T-cell (primary cell): ENCODE data around the gene TMCO4. TPM values are rescaled to one million over a fixed set of nuclear protein-coding genes. Genes with fewer than 3 reads are reported as not detected.

ENCODE experiments used
- ATAC-seq, 4 experiments: fragments of 200-7000 bp in 3 of 4; fragments of 150-1000 bp in 1 of 4; cut with Tn5 transposase; replicated peaks in 1 of 4; 1 replicate in 3 of 4; 2 replicates in 1 of 4; pipeline ENCODE4 v1.10.0; 2021; ENCODE audit warnings: moderate library complexity in 3 of 4, mild to moderate bottlenecking in 2 of 4, moderate number of reproducible peaks in 1 of 4
- CTCF ChIA-PET, 2 donors: fragments of 300-600 bp; sonication (Branson Sonifier 250); formaldehyde crosslinking; loops; one replicate each; lab custom pipeline; 2022; ENCODE audit warnings: antibody characterized with exemption in 2 of 2; lab: Charles Lee
- POLR2A ChIA-PET, 2 donors: fragments of 300-600 bp; sonication (Branson Sonifier 250); formaldehyde crosslinking; loops; one replicate each; lab custom pipeline; 2022; ENCODE audit warnings: antibody characterized with exemption in 2 of 2; lab: Charles Lee
- DNase-seq, 35 experiments: peaks; one replicate each; pipeline versions ENCODE4 v3.0.0 to v3.0.0-alpha.2; 2013 to 2023
- H3K27ac ChIP-seq: one replicate; pipeline ENCODE4 v1.5.1; 2013; ENCODE audit warnings: low read length
- H3K27me3 ChIP-seq, 2 experiments: replicated peaks in 1 of 2; 1 replicate in 1 of 2; 2 replicates in 1 of 2; pipeline versions ENCODE4 v1.6.1 to v1.7.0; 2013; ENCODE audit warnings: low read length in 1 of 2, mixed read lengths in 1 of 2; ENCODE audit not compliant: control insufficient read depth in 2 of 2, insufficient read depth in 2 of 2; ENCODE audit errors: extremely low read depth in 1 of 2
- H3K36me3 ChIP-seq, 2 donors: 1 replicate in 1 of 2; 2 replicates in 1 of 2; pipeline versions ENCODE4 v1.6.1 to v1.7.0; 2013; ENCODE audit warnings: low read length in 1 of 2; ENCODE audit not compliant: control insufficient read depth in 2 of 2, insufficient read depth in 1 of 2; ENCODE audit errors: extremely low read depth in 1 of 2
- H3K4me1 ChIP-seq, 2 experiments: 1 replicate in 1 of 2; 2 replicates in 1 of 2; pipeline versions ENCODE4 v1.6.1 to v1.7.0; 2013; ENCODE audit warnings: low read length in 2 of 2, mixed read lengths in 1 of 2; ENCODE audit not compliant: insufficient read depth in 2 of 2, control insufficient read depth in 1 of 2; ENCODE audit errors: extremely low read depth in 1 of 2
- H3K4me3 ChIP-seq, 2 donors: 1 replicate in 1 of 2; 2 replicates in 1 of 2; pipeline versions ENCODE4 v1.5.1 to v1.7.0; 2013; ENCODE audit warnings: mild to moderate bottlenecking in 2 of 2, low read length in 1 of 2, moderate library complexity in 1 of 2; ENCODE audit not compliant: control insufficient read depth in 1 of 2; ENCODE audit errors: extremely low read depth in 1 of 2
- H3K9me3 ChIP-seq: 2 replicates; pipeline ENCODE4 v1.7.0; 2013
- H3K27ac Mint-ChIP-seq, 2 donors: one replicate each; pipeline ENCODE4 v1.8.0; 2020 to 2021; ENCODE audit warnings: mild to moderate bottlenecking in 2 of 2, mixed read lengths in 2 of 2
- H3K27me3 Mint-ChIP-seq, 2 donors: one replicate each; pipeline ENCODE4 v1.8.0; 2021 to 2022; ENCODE audit warnings: mixed read lengths in 2 of 2
- H3K36me3 Mint-ChIP-seq: one replicate; pipeline ENCODE4 v1.8.0; 2021; ENCODE audit warnings: mixed read lengths
- H3K4me1 Mint-ChIP-seq, 3 donors: one replicate each; pipeline ENCODE4 v1.8.0; 2020 to 2022; ENCODE audit warnings: mixed read lengths in 3 of 3, mild to moderate bottlenecking in 1 of 3
- H3K4me3 Mint-ChIP-seq, 3 donors: one replicate each; pipeline ENCODE4 v1.8.0; 2020 to 2022; ENCODE audit warnings: mild to moderate bottlenecking in 3 of 3, mixed read lengths in 3 of 3, moderate library complexity in 3 of 3
- H3K9me3 Mint-ChIP-seq, 3 donors: one replicate each; pipeline ENCODE4 v1.8.0; 2020 to 2022; ENCODE audit warnings: mixed read lengths in 3 of 3
- WGBS: methylation state at CpG from one replicate; pipeline ENCODE4 v1.1.5; 2013; ENCODE audit warnings: missing lambda C conversion rate; ENCODE audit not compliant: insufficient coverage; 5-methylcytosine and 5-hydroxymethylcytosine counted together
- total RNA-seq, 35 experiments: library from RNA in 6 of 35; stranded (reverse) in 6 of 35; fragments of 120-200 nt in 1 of 35; gene quantifications; one replicate each; pipeline versions ENCODE4 v1.2.1 to v1.2.4 and lab custom pipeline; 2013 to 2026

TMCO4 gene
- total RNA-seq, 5 donors from 2014 or later (not counting 1 experiment from before 2014, with no cell fraction given): 17.2 to 29.2 (median 22.3) TPM

DNA sequence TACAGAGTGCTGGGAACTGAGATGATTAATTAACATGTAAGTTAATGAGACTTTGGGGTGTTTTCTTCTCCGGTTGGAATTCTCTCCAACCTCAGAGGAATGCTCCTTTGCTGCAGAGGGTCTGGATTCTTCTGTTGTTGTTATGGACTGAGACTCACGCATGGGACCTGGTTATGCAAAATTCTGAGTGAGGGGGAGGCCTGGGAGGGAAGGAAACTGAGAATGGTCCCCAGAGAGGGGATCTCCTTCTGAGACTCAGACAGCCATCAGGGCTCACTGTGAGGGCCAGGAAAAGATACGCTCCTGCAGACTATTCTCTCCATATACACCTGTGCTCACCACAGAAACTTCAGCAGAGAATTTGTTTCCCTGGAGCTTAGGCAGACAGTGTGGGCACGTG is 78.7 kb downstream of the TMCO4 start:
- Mint-ChIP-seq H3K4me3 (no peak overlapping the region), H3K27me3 (no peaks in the 10 kb centered on the region), H3K36me3 (peaks cover 22% of the 10 kb centered on the region), H3K4me1 (no peaks in the 10 kb centered on the region), H3K9me3 (no peaks in the 10 kb centered on the region), H3K27ac (peak overlapping the region in 1 of 2 donors; percentile 18)
- ATAC-seq (no peak), DNase-seq (no peak)
- WGBS: 75% methylated on average over 1 of the region's 4 CpGs
- ChIA-PET POLR2A (no interaction called here), CTCF (no interaction called here)
- Histone ChIP-seq H3K27me3 (no peaks in the 10 kb centered on the region), H3K9me3 (no peaks in the 10 kb centered on the region), H3K4me1 (no peaks in the 10 kb centered on the region), H3K36me3 (peaks cover 0 to 12% of the 10 kb centered on the region in 2 donors), H3K4me3 (no peak overlapping the region), H3K27ac (no peak overlapping the region)

DNA sequence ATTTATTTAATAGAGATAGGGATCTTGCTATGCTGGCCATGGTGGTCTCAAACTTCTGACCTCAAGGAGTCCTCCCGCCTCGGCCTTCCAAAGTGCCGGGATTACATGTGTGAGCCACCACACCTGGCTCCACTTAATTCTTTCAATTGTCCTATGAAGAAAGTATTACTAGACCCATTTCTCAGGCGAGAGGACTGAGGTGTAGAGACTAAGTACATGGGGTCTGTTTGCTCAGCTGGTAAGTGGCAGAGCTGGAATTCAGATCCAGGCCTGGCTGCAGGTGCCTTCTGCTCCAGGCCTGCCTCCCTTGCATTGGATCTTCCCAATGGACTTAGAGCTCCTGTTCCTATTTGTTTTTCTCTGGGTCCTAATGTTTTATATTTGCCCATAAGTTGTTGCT is 79.5 kb downstream of the TMCO4 start:
- no peak overlapping the region for H3K27ac ChIP-seq
- no peak overlapping the region for H3K4me3 ChIP-seq
- H3K4me1 Mint-ChIP-seq: peaks cover 3 to 7% (median 5%) of the 10 kb centered on the region in 3 donors
- no peaks in the 10 kb centered on the region for H3K27me3 Mint-ChIP-seq
- ChIA-PET CTCF (no interaction called here), POLR2A (no interaction called here)
- H3K4me3 Mint-ChIP-seq: no peak overlapping the region
- no CpG with 5 or more reads among the region's 4 CpGs for WGBS
- peaks cover 16% of the 10 kb centered on the region for H3K36me3 Mint-ChIP-seq
- H3K9me3 ChIP-seq: no peaks in the 10 kb centered on the region
- no peak for ATAC-seq
- peaks cover 0 to 4% of the 10 kb centered on the region in 2 experiments for H3K4me1 ChIP-seq
- H3K9me3 Mint-ChIP-seq: no peaks in the 10 kb centered on the region
- no peak overlapping the region for H3K27ac Mint-ChIP-seq
- peaks cover 0 to 7% of the 10 kb centered on the region in 2 donors for H3K36me3 ChIP-seq
- H3K27me3 ChIP-seq: no peaks in the 10 kb centered on the region
- DNase-seq: no peak

DNA sequence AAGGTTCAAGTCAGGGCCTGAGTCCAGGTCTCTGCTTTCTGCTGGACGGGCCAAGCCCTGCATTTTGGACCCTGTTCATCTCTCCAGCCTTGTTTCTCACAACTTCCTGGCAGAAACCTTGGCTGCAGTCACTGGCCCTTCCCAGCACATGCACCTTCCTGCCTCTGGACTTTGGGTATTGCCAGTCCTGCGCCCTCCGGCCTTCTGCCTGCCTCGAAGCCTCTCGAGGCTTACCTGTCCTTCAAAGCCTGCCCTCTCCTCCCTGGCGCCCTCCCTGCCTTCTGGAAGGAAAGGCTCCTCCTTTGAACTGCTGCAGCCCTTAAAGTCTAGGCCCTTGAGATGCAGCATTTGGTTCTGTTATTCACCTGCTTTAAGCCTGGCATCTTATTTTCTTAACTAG is 82.2 kb downstream of the TMCO4 start:
- DNase-seq (no peak), ATAC-seq (no peak)
- POLR2A ChIA-PET: no interaction called here
- Mint-ChIP-seq H3K4me1 (peaks cover 3 to 7% (median 5%) of the 10 kb centered on the region in 3 donors), H3K27me3 (no peaks in the 10 kb centered on the region), H3K36me3 (peaks cover 20% of the 10 kb centered on the region), H3K4me3 (no peak overlapping the region), H3K27ac (no peak overlapping the region), H3K9me3 (no peaks in the 10 kb centered on the region)
- Histone ChIP-seq H3K36me3 (no peaks in the 10 kb centered on the region), H3K4me3 (no peak overlapping the region), H3K27ac (no peak overlapping the region), H3K4me1 (peaks cover 0 to 4% of the 10 kb centered on the region in 2 experiments), H3K9me3 (no peaks in the 10 kb centered on the region), H3K27me3 (no peaks in the 10 kb centered on the region)
- WGBS: 94% methylated on average over 6 of the region's 6 CpGs
- CTCF ChIA-PET: no interaction called here

DNA sequence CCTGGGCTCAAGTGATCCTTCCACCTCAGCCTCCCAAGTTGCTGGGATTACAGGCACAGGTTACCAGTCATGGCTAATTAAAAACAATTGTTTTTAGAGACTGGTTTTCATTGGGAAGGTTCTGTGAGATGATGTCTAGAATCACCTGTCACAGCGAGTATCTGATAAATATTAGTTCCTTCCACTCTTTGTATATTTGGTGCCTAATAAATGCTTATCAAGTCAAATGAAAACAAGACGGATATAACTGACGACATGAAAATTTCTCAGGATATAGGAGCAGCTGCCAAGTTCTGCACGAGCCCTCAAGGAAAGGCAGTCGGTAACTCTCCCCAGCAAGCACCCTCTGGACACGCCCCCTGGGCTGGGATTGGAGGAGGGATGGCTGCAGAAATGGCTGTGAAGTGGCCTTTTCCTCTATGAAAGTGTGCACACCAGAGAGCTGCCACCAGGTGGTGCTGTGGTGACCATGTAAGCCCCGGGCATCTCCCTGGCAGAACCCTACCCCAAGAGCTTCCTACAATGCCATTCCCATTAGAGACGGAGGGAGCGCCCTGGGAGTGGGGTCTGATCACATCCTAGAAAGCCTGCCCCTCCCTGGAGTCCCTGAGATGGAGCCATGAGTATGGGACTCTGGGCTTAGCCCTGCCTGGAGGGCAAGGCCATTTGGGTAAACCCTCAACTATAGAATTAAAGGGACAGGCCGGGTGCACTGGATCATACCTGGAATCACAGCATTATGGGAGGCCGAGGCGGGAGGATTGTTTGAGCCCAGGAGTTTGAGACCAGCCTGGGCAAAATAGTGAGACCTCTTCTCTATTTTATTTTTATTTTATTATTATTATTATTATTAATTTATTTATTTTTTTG is 84.1 kb downstream of the TMCO4 start:
- Histone ChIP-seq H3K27ac (no peak overlapping the region), H3K9me3 (no peaks in the 10 kb centered on the region), H3K4me3 (no peak overlapping the region), H3K36me3 (no peaks in the 10 kb centered on the region), H3K4me1 (peaks cover 0 to 10% of the 10 kb centered on the region in 2 experiments), H3K27me3 (no peaks in the 10 kb centered on the region)
- ATAC-seq (peak; percentile 90 to 97 (median 92)), DNase-seq (peak; percentile 54 to 89 (median 75))
- Mint-ChIP-seq H3K27ac (no peak overlapping the region), H3K4me3 (no peak overlapping the region), H3K36me3 (peaks cover 24% of the 10 kb centered on the region), H3K9me3 (no peaks in the 10 kb centered on the region), H3K27me3 (no peaks in the 10 kb centered on the region), H3K4me1 (peaks cover 7 to 15% (median 11%) of the 10 kb centered on the region in 3 donors)
- WGBS: 100% methylated on average over 3 of the region's 12 CpGs
- POLR2A ChIA-PET: interaction anchor here in 1 of 2 donors (0.6 kb wide), 1 partner anchor 85 kb away, joined by 5 read pairs; no protein-coding TSS in a partner anchor
- CTCF ChIA-PET: interaction anchor here (0.6 to 1.0 kb wide), 3 partner anchors 34 to 91 kb away, joined by 3 read pairs; no protein-coding TSS in a partner anchor

DNA sequence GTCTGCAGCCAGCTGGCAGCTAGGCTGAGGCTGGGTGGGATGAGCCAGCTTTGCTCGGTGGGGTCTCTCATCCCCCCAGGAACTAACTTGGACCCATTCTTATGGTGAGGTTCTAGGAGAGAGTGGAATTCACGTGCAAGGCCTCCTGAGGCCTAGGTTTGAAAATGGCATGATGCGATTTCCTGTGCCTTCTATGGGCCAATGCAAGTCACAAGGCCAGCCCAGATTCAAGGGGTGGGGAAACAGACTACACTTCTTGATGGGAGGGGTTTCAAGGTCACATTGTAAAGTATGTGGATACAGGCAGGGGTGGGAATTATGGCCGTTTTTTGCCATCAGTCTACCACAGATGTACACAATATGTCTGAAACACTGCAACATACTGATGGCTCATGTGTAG is 86.8 kb downstream of the TMCO4 start:
- Mint-ChIP-seq H3K4me3 (no peak overlapping the region), H3K27ac (no peak overlapping the region), H3K4me1 (peaks cover 11 to 18% (median 12%) of the 10 kb centered on the region in 3 donors), H3K36me3 (peaks cover 27% of the 10 kb centered on the region), H3K9me3 (no peaks in the 10 kb centered on the region), H3K27me3 (no peaks in the 10 kb centered on the region)
- POLR2A ChIA-PET: interaction anchor here in 1 of 2 donors (0.6 kb wide), 1 partner anchor 111 kb away, joined by 5 read pairs; no protein-coding TSS in a partner anchor
- Histone ChIP-seq H3K9me3 (no peaks in the 10 kb centered on the region), H3K27me3 (no peaks in the 10 kb centered on the region), H3K4me1 (peaks cover 0 to 10% of the 10 kb centered on the region in 2 experiments), H3K4me3 (no peak overlapping the region), H3K36me3 (no peaks in the 10 kb centered on the region), H3K27ac (no peak overlapping the region)
- ATAC-seq (no peak), DNase-seq (no peak)
- CTCF ChIA-PET: interaction anchor here in 1 of 2 donors (0.8 kb wide), 1 partner anchor 9 kb away, joined by 3 read pairs; no protein-coding TSS in a partner anchor
- no CpG with 5 or more reads among the region's 4 CpGs for WGBS

DNA sequence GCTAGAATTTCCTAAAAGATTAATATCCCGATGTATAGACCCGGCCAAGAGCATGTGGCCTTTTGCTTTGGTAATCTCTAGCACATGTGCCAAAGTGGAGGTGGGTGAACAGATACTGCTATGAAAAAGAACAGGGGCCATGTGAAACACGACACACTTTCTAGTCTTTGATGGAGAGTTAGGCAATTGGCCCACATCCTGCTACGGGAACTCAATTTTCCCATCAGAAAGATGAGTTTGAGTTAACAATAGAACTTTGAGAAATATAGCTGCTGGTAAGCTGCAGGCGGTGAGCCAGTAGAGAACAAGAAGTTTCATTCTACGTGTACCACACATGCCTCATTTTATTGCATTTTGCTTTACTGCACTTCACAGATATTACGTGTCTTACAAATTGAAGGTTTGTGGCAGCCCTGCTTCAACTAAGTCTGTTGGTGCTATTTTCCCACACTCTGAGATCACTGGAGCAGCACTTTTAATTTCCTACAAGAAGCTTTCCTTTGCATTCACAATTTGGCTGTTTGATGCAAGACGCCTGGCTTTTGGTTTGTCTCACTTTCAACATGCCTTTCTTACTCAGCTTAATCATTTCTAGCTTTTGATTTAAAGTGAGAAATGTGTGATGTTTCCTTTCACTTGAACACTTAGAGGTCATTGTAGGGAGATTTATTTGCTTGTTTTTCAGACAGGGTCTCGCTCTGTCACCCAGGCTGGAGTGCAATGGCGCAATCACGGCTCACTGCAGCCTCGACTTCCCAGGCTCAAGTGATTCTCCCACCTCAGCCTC is 88.7 kb downstream of the TMCO4 start:
- DNase-seq (no peak), ATAC-seq (no peak)
- no peaks in the 10 kb centered on the region for H3K9me3 ChIP-seq
- H3K27ac Mint-ChIP-seq: peak overlapping the region in 1 of 2 donors; percentile 36
- H3K36me3 Mint-ChIP-seq: peaks cover 27% of the 10 kb centered on the region
- peaks cover 11 to 18% (median 12%) of the 10 kb centered on the region in 3 donors for H3K4me1 Mint-ChIP-seq
- no peaks in the 10 kb centered on the region for H3K27me3 ChIP-seq
- H3K27me3 Mint-ChIP-seq: no peaks in the 10 kb centered on the region
- POLR2A ChIA-PET: no interaction called here
- 31% methylated on average over 11 of the region's 12 CpGs for WGBS
- no peak overlapping the region for H3K4me3 Mint-ChIP-seq
- H3K4me3 ChIP-seq: no peak overlapping the region
- CTCF ChIA-PET: interaction anchor here in 1 of 2 donors (0.6 to 1.3 kb wide), 2 partner anchors 18 to 49 kb away, joined by 3 read pairs; no protein-coding TSS in a partner anchor
- H3K9me3 Mint-ChIP-seq: no peaks in the 10 kb centered on the region
- peaks cover 0 to 10% of the 10 kb centered on the region in 2 experiments for H3K4me1 ChIP-seq
- no peak overlapping the region for H3K27ac ChIP-seq
- H3K36me3 ChIP-seq: no peaks in the 10 kb centered on the region
